HEK293 (cell line): ENCODE measurements around the gene CARTPT.

Experiments used
- CTCF ChIA-PET: fragments of 350-600 bp; formaldehyde crosslinking; extraction: SDS; loops from one replicate; lab custom pipeline; 2021; ENCODE audit warnings: antibody characterized with exemption; lab: Yijun Ruan, JAX
- POLR2A ChIA-PET: fragments of 300-600 bp; formaldehyde crosslinking; extraction: SDS; loops from one replicate; lab custom pipeline; 2020; ENCODE audit warnings: antibody characterized with exemption, inconsistent platforms; lab: Yijun Ruan, JAX
- H3K27ac ChIP-seq: fragments of 200-500 bp; sonication (Bioruptor generic); 2 replicates; pipeline ENCODE4 v1.5.1; 2014; ENCODE audit warnings: low read depth, low read length, control low read depth, inconsistent platforms; ENCODE audit errors: extremely low read depth
- H3K36me3 ChIP-seq, 2 experiments: fragments of 200-500 bp in 1 of 2; sonication (Bioruptor generic) in 1 of 2; 1 replicate in 1 of 2; 2 replicates in 1 of 2; pipeline ENCODE4 v1.5.1; 2014 to 2017; ENCODE audit warnings: inconsistent platforms in 2 of 2, low read length in 2 of 2; ENCODE audit not compliant: control insufficient read depth in 2 of 2, insufficient read depth in 1 of 2
- H3K4me1 ChIP-seq: fragments of 200-500 bp; sonication (Bioruptor generic); 2 replicates; pipeline ENCODE4 v1.5.1; 2014; ENCODE audit warnings: mild to moderate bottlenecking, low read length, inconsistent platforms; ENCODE audit not compliant: control insufficient read depth, insufficient read depth
- H3K4me3 ChIP-seq: 2 replicates; pipeline ENCODE4 v1.5.1; 2011; ENCODE audit warnings: low read depth, mild to moderate bottlenecking, control low read depth, low read length, moderate library complexity
- H3K9me3 ChIP-seq: fragments of 200-500 bp; sonication (Bioruptor generic); 2 replicates; pipeline ENCODE4 v1.5.1; 2014; ENCODE audit warnings: low read depth, low read length, inconsistent platforms; ENCODE audit not compliant: control insufficient read depth, insufficient read depth
- FEZF1 ChIP-seq: fragments of 450-650 bp; formaldehyde crosslinking; IDR thresholded peaks from 2 replicates; pipeline ENCODE4 v1.5.1; 2016; ENCODE audit warnings: missing biosample characterization, missing genetic modification characterization
- GLIS1 ChIP-seq: fragments of 450-650 bp; formaldehyde crosslinking; IDR thresholded peaks from 2 replicates; pipeline ENCODE4 v1.5.1; 2016; ENCODE audit warnings: missing biosample characterization, missing genetic modification characterization
- KLF7 ChIP-seq: fragments of 450-650 bp; formaldehyde crosslinking; IDR thresholded peaks from 2 replicates; pipeline ENCODE4 v1.5.1; 2016; ENCODE audit warnings: missing biosample characterization, missing genetic modification characterization, borderline replicate concordance
- PRDM1 ChIP-seq: fragments of 450-650 bp; formaldehyde crosslinking; IDR thresholded peaks from 2 replicates; pipeline ENCODE4; 2016; ENCODE audit warnings: missing biosample characterization, missing genetic modification characterization
- SCRT2 ChIP-seq: fragments of 450-650 bp; formaldehyde crosslinking; IDR thresholded peaks from 2 replicates; pipeline ENCODE4 v1.5.1; 2016; ENCODE audit warnings: missing biosample characterization, missing genetic modification characterization
- ZIC2 ChIP-seq: fragments of 450-650 bp; formaldehyde crosslinking; IDR thresholded peaks from 2 replicates; pipeline ENCODE4 v1.5.1; 2016; ENCODE audit warnings: missing biosample characterization, missing genetic modification characterization
- ZNF140 ChIP-seq: fragments of 450-650 bp; formaldehyde crosslinking; IDR thresholded peaks from 2 replicates; pipeline ENCODE4 v1.5.1; 2016; ENCODE audit warnings: missing biosample characterization, missing genetic modification characterization
- ZNF561 ChIP-seq: fragments of 450-650 bp; IDR thresholded peaks from 2 replicates; pipeline ENCODE4 v1.5.1; 2018; ENCODE audit warnings: missing biosample characterization, missing genetic modification characterization, borderline replicate concordance
- ZNF626 ChIP-seq: fragments of 450-650 bp; sonication (Bioruptor Pico); formaldehyde crosslinking; IDR thresholded peaks from 2 replicates; pipeline ENCODE4 v1.5.1; 2018; ENCODE audit warnings: missing biosample characterization, missing genetic modification characterization, inconsistent platforms
- ZNF629 ChIP-seq: fragments of 450-650 bp; formaldehyde crosslinking; IDR thresholded peaks from 2 replicates; pipeline ENCODE4 v1.5.1; 2017; ENCODE audit warnings: missing biosample characterization, missing genetic modification characterization
- TF ChIP-seq, protein P1 (sequence below): fragments of 450-650 bp; formaldehyde crosslinking; IDR thresholded peaks from 2 replicates; pipeline ENCODE4 v1.5.1; 2016; ENCODE audit warnings: missing biosample characterization, missing genetic modification characterization
- TF ChIP-seq, protein P2 (sequence below): fragments of 450-650 bp; formaldehyde crosslinking; IDR thresholded peaks from 2 replicates; pipeline ENCODE4 v1.5.1; 2016; ENCODE audit warnings: missing biosample characterization, missing genetic modification characterization
- TF ChIP-seq, protein P3 (sequence below): fragments of 450-650 bp; formaldehyde crosslinking; IDR thresholded peaks from 2 replicates; pipeline ENCODE4 v1.5.1; 2016; ENCODE audit warnings: missing biosample characterization, missing genetic modification characterization
- TF ChIP-seq, protein P4 (sequence below): fragments of 450-650 bp; formaldehyde crosslinking; IDR thresholded peaks from 2 replicates; pipeline ENCODE4 v1.5.0; 2017; ENCODE audit warnings: missing biosample characterization, missing genetic modification characterization, borderline replicate concordance
- TF ChIP-seq, protein P5 (sequence below): fragments of 450-650 bp; formaldehyde crosslinking; IDR thresholded peaks from 2 replicates; pipeline ENCODE4 v1.5.1; 2017; ENCODE audit warnings: missing biosample characterization, missing genetic modification characterization

CARTPT gene

DNA sequence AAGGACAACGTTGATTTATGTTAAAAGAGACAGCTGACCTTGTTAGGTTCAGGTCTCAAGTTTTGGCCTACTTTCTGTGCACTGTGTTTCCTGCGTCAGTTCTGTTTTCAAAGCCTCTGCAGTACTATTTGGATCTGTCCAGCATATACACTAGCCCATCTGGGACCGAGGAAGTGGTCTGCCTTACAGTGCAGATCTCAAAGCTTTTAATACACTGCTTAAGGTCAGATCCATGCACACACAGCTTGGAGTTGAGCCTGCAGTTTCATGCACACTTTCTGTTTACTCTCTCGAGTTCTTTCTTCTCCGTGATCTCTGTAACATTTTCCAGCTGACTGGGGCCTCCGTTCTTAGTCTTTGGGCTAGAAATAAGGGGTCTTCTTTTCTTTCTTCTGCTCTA lies 24.1 kb downstream of the CARTPT start:
- Histone ChIP-seq H3K36me3 (no peaks in the 10 kb centered on the region), H3K27ac (no peak overlapping the region), H3K4me1 (no peaks in the 10 kb centered on the region), H3K9me3 (no peaks in the 10 kb centered on the region), H3K4me3 (no peak overlapping the region)
- ChIA-PET CTCF (interaction anchor here (0.6 to 1.7 kb wide), 2 partner anchors 13 to 1679 kb away, joined by 3 to 5 read pairs; no protein-coding TSS in a partner anchor), POLR2A (no interaction called here)
- TF ChIP-seq GLIS1 (tag by site-specific recombination), result no peak
- TF ChIP-seq, protein P1, sequence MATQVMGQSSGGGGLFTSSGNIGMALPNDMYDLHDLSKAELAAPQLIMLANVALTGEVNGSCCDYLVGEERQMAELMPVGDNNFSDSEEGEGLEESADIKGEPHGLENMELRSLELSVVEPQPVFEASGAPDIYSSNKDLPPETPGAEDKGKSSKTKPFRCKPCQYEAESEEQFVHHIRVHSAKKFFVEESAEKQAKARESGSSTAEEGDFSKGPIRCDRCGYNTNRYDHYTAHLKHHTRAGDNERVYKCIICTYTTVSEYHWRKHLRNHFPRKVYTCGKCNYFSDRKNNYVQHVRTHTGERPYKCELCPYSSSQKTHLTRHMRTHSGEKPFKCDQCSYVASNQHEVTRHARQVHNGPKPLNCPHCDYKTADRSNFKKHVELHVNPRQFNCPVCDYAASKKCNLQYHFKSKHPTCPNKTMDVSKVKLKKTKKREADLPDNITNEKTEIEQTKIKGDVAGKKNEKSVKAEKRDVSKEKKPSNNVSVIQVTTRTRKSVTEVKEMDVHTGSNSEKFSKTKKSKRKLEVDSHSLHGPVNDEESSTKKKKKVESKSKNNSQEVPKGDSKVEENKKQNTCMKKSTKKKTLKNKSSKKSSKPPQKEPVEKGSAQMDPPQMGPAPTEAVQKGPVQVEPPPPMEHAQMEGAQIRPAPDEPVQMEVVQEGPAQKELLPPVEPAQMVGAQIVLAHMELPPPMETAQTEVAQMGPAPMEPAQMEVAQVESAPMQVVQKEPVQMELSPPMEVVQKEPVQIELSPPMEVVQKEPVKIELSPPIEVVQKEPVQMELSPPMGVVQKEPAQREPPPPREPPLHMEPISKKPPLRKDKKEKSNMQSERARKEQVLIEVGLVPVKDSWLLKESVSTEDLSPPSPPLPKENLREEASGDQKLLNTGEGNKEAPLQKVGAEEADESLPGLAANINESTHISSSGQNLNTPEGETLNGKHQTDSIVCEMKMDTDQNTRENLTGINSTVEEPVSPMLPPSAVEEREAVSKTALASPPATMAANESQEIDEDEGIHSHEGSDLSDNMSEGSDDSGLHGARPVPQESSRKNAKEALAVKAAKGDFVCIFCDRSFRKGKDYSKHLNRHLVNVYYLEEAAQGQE (tag by site-specific recombination), result peak; percentile 55

DNA sequence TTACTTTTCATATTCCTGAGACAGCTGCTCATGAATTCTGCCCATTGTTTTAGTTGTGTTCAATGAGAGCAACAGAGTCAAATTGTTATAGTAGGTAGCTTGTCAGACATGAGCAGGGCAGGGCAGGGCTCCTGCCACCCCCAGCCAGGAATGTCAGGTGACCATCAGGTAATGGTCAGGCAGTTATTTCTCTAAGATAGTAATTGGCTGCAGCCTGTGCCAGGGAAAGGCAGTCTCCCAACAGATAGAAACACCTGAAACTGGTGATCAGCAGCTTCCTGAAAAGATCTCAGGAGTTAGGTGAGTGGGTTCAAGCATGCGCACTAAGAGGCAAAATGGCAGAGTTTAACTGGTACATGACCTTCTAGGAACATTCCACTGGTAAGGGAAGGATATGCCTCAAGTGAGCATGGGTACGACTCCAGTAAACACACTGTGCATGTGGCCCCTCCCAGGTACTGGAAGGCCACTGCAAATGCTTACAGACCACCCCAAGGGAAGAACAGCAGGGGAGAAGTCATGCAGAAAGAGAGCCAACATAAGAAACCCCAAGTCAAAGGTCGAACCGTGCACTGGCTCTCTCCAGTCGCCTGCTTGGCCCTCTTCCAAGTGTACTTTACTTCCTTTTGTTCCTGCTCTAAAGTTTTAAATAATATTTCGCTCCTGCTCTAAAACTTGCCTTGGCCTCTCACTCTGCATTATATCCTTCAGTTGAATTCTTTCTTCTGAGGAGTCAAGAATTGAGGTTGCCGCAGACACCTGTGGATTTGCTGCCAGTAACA lies 25.1 kb downstream of the CARTPT start:
- POLR2A ChIA-PET, result no interaction called here
- CTCF ChIA-PET, result interaction anchor here (1.8 kb wide), 1 partner anchor 14 kb away, joined by 4 read pairs; no protein-coding TSS in a partner anchor
- H3K27ac ChIP-seq, result no peak overlapping the region
- H3K4me1 ChIP-seq, result no peaks in the 10 kb centered on the region
- no peaks in the 10 kb centered on the region for H3K9me3 ChIP-seq
- no peaks in the 10 kb centered on the region for H3K36me3 ChIP-seq
- H3K4me3 ChIP-seq, result no peak overlapping the region
- TF ChIP-seq KLF7 (tag by site-specific recombination), result no peak
- no peak for TF ChIP-seq FEZF1 (tag by site-specific recombination)
- 0 out of 2 replicates have a peak, but pooled peaks have one; percentile 56 for TF ChIP-seq SCRT2
- TF ChIP-seq ZIC2 (tag by site-specific recombination), result peak; percentile 15; the same call in 1 of the 2 replicates

DNA sequence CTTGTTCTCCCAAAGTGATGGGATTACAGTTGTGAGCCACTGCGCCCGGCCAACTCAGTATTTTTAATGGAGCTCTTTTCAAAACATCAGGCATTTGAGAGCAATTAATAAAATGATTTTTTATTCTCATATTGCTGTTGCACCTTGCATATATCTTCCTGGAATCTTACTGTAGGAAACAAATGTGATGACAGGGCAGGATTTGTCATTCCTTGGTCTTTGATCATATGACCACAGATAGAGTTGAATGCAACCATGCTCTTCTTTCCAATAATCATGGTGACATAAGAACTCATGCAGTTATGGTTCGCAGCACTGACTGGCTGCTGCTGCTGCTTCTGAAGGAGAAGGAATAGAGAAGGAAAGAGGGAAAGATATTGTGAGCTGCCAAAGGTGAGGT lies 28.1 kb downstream of the CARTPT start:
- H3K27ac ChIP-seq, result no peak overlapping the region
- H3K9me3 ChIP-seq, result no peaks in the 10 kb centered on the region
- CTCF ChIA-PET, result interaction anchor here (0.6 to 4.2 kb wide), 3 partner anchors 11 to 272 kb away, joined by 3 to 16 read pairs (median 5); no protein-coding TSS in a partner anchor
- H3K4me3 ChIP-seq, result no peak overlapping the region
- no peaks in the 10 kb centered on the region for H3K36me3 ChIP-seq
- no peaks in the 10 kb centered on the region for H3K4me1 ChIP-seq
- POLR2A ChIA-PET, result no interaction called here
- TF ChIP-seq, protein P2, sequence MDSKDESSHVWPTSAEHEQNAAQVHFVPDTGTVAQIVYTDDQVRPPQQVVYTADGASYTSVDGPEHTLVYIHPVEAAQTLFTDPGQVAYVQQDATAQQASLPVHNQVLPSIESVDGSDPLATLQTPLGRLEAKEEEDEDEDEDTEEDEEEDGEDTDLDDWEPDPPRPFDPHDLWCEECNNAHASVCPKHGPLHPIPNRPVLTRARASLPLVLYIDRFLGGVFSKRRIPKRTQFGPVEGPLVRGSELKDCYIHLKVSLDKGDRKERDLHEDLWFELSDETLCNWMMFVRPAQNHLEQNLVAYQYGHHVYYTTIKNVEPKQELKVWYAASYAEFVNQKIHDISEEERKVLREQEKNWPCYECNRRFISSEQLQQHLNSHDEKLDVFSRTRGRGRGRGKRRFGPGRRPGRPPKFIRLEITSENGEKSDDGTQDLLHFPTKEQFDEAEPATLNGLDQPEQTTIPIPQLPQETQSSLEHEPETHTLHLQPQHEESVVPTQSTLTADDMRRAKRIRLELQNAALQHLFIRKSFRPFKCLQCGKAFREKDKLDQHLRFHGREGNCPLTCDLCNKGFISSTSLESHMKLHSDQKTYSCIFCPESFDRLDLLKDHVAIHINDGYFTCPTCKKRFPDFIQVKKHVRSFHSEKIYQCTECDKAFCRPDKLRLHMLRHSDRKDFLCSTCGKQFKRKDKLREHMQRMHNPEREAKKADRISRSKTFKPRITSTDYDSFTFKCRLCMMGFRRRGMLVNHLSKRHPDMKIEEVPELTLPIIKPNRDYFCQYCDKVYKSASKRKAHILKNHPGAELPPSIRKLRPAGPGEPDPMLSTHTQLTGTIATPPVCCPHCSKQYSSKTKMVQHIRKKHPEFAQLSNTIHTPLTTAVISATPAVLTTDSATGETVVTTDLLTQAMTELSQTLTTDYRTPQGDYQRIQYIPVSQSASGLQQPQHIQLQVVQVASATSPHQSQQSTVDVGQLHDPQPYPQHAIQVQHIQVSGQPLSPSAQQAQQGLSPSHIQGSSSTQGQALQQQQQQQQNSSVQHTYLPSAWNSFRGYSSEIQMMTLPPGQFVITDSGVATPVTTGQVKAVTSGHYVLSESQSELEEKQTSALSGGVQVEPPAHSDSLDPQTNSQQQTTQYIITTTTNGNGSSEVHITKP (tag by site-specific recombination), result no peak
- no peak for TF ChIP-seq PRDM1
- no peak for TF ChIP-seq ZNF140 (tag by site-specific recombination)
- TF ChIP-seq ZNF629 (tag by site-specific recombination), result no peak
- no peak for TF ChIP-seq ZNF626 (tag by site-specific recombination)
- TF ChIP-seq, protein P3, sequence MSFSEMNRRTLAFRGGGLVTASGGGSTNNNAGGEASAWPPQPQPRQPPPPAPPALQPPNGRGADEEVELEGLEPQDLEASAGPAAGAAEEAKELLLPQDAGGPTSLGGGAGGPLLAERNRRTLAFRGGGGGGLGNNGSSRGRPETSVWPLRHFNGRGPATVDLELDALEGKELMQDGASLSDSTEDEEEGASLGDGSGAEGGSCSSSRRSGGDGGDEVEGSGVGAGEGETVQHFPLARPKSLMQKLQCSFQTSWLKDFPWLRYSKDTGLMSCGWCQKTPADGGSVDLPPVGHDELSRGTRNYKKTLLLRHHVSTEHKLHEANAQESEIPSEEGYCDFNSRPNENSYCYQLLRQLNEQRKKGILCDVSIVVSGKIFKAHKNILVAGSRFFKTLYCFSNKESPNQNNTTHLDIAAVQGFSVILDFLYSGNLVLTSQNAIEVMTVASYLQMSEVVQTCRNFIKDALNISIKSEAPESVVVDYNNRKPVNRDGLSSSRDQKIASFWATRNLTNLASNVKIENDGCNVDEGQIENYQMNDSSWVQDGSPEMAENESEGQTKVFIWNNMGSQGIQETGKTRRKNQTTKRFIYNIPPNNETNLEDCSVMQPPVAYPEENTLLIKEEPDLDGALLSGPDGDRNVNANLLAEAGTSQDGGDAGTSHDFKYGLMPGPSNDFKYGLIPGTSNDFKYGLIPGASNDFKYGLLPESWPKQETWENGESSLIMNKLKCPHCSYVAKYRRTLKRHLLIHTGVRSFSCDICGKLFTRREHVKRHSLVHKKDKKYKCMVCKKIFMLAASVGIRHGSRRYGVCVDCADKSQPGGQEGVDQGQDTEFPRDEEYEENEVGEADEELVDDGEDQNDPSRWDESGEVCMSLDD (tag by site-specific recombination), result no peak
- TF ChIP-seq, protein P4, sequence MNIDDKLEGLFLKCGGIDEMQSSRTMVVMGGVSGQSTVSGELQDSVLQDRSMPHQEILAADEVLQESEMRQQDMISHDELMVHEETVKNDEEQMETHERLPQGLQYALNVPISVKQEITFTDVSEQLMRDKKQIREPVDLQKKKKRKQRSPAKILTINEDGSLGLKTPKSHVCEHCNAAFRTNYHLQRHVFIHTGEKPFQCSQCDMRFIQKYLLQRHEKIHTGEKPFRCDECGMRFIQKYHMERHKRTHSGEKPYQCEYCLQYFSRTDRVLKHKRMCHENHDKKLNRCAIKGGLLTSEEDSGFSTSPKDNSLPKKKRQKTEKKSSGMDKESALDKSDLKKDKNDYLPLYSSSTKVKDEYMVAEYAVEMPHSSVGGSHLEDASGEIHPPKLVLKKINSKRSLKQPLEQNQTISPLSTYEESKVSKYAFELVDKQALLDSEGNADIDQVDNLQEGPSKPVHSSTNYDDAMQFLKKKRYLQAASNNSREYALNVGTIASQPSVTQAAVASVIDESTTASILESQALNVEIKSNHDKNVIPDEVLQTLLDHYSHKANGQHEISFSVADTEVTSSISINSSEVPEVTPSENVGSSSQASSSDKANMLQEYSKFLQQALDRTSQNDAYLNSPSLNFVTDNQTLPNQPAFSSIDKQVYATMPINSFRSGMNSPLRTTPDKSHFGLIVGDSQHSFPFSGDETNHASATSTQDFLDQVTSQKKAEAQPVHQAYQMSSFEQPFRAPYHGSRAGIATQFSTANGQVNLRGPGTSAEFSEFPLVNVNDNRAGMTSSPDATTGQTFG (tag by site-specific recombination), result no peak
- no peak for TF ChIP-seq ZNF561 (tag by site-specific recombination)
- TF ChIP-seq, protein P5, sequence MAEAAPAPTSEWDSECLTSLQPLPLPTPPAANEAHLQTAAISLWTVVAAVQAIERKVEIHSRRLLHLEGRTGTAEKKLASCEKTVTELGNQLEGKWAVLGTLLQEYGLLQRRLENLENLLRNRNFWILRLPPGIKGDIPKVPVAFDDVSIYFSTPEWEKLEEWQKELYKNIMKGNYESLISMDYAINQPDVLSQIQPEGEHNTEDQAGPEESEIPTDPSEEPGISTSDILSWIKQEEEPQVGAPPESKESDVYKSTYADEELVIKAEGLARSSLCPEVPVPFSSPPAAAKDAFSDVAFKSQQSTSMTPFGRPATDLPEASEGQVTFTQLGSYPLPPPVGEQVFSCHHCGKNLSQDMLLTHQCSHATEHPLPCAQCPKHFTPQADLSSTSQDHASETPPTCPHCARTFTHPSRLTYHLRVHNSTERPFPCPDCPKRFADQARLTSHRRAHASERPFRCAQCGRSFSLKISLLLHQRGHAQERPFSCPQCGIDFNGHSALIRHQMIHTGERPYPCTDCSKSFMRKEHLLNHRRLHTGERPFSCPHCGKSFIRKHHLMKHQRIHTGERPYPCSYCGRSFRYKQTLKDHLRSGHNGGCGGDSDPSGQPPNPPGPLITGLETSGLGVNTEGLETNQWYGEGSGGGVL (tag by site-specific recombination), result no peak
